SK-N-SH (cell line): ENCODE measurements around the gene RAD9B. TPM values are rescaled to one million over a fixed set of nuclear protein-coding genes. Genes with fewer than 3 reads are reported as not detected.

ENCODE experiments used
- CTCF ChIA-PET: fragments of 300-600, 350-600 bp; formaldehyde crosslinking; extraction: SDS; loops from one replicate; lab custom pipeline; 2021; lab: Yijun Ruan, JAX
- POLR2A ChIA-PET: fragments of 350-600 bp; sonication (Branson Sonifier 250); formaldehyde crosslinking; extraction: SDS; loops from one replicate; lab custom pipeline; 2020; ENCODE audit warnings: antibody characterized with exemption, inconsistent platforms; lab: Yijun Ruan, JAX
- DNase-seq: peaks from one replicate; pipeline ENCODE4 v3.0.0; 2012
- H2AFZ ChIP-seq: fragments of 200-600 bp; sonication (generic); 2 replicates; pipeline ENCODE4 v1.8.1; 2016; ENCODE audit warnings: antibody characterized with exemption, mild to moderate bottlenecking, low read depth
- H3F3A ChIP-seq: fragments of 200-600 bp; sonication (generic); replicated peaks from 2 replicates; pipeline ENCODE3; 2016; ENCODE audit warnings: antibody characterized with exemption, mild to moderate bottlenecking; ENCODE audit not compliant: insufficient read depth
- H3K27ac ChIP-seq, 2 experiments: fragments of 200-500 bp in 1 of 2; fragments of 200-600 bp in 1 of 2; sonication (Bioruptor generic) in 1 of 2; sonication (generic), shearing (Covaris generic) in 1 of 2; 2 replicates each; pipeline versions ENCODE4 v1.5.1 to v1.6.1; 2014 to 2016; ENCODE audit warnings: low read depth in 2 of 2, inconsistent platforms in 1 of 2, low read length in 1 of 2, mild to moderate bottlenecking in 1 of 2, mixed read lengths in 1 of 2
- H3K27me3 ChIP-seq: fragments of 200-600 bp; sonication (generic), shearing (Covaris generic); 2 replicates; pipeline ENCODE4 v1.6.1; 2016; ENCODE audit warnings: mixed run types; ENCODE audit not compliant: insufficient read depth
- H3K36me3 ChIP-seq, 2 experiments: fragments of 200-500 bp in 1 of 2; fragments of 200-600 bp in 1 of 2; sonication (Bioruptor generic) in 1 of 2; sonication (generic) in 1 of 2; replicated peaks in 1 of 2; 2 replicates each; pipeline versions ENCODE3 to v1.5.1; 2014 to 2016; ENCODE audit warnings: low read length in 1 of 2, mild to moderate bottlenecking in 1 of 2; ENCODE audit not compliant: insufficient read depth in 2 of 2, control insufficient read depth in 1 of 2
- H3K4me1 ChIP-seq, 2 experiments: fragments of 200-500 bp in 1 of 2; fragments of 200-600 bp in 1 of 2; sonication (Bioruptor generic) in 1 of 2; sonication (generic), shearing (Covaris generic) in 1 of 2; 2 replicates each; pipeline versions ENCODE4 v1.5.1 to v1.6.1; 2014 to 2016; ENCODE audit warnings: low read depth in 1 of 2, low read length in 1 of 2, mixed run types in 1 of 2; ENCODE audit not compliant: insufficient read depth in 2 of 2, control insufficient read depth in 1 of 2
- H3K4me2 ChIP-seq: fragments of 200-600 bp; sonication (generic), shearing (Covaris generic); 2 replicates; pipeline ENCODE4 v1.6.1; 2017; ENCODE audit warnings: mixed run types
- H3K4me3 ChIP-seq, 2 experiments: fragments of 200-500 bp in 1 of 2; fragments of 200-600 bp in 1 of 2; sonication (Bioruptor generic) in 1 of 2; sonication (generic), shearing (Covaris generic) in 1 of 2; 2 replicates each; pipeline versions ENCODE4 v1.5.1 to v1.8.1; 2014 to 2016; ENCODE audit warnings: low read depth in 2 of 2, inconsistent platforms in 1 of 2, low read length in 1 of 2, mild to moderate bottlenecking in 1 of 2, mixed read lengths in 1 of 2, moderate library complexity in 1 of 2
- H3K79me2 ChIP-seq: fragments of 200-600 bp; sonication (generic); 2 replicates; pipeline ENCODE4 v1.8.1; 2017; ENCODE audit warnings: mild to moderate bottlenecking; ENCODE audit not compliant: insufficient read depth
- H3K9ac ChIP-seq: fragments of 200-600 bp; sonication (generic); 2 replicates; pipeline ENCODE4 v1.6.1; 2017; ENCODE audit warnings: mixed run types
- H3K9me2 ChIP-seq: fragments of 200-600 bp; sonication (generic); 2 replicates; pipeline ENCODE4 v1.6.1; 2017; ENCODE audit warnings: mixed run types
- H3K9me3 ChIP-seq: fragments of 200-600 bp; sonication (generic); 2 replicates; pipeline ENCODE4 v1.6.1; 2017; ENCODE audit warnings: mixed run types, mild to moderate bottlenecking, moderate library complexity
- H4K20me1 ChIP-seq: fragments of 200-600 bp; sonication (generic); 2 replicates; pipeline ENCODE4 v1.6.1; 2017; ENCODE audit warnings: mild to moderate bottlenecking, mixed run types; ENCODE audit not compliant: insufficient read depth
- ELF1 ChIP-seq: IDR thresholded peaks from 2 replicates; pipeline ENCODE4 v1.4.0; 2012
- EP300 ChIP-seq, 2 experiments: IDR thresholded peaks; 2 replicates each; pipeline versions ENCODE4 v1.4.0 to v1.6.1; 2012; ENCODE audit warnings: borderline replicate concordance in 1 of 2, low read depth in 1 of 2, low read length in 1 of 2
- FOSL2 ChIP-seq: IDR thresholded peaks from 2 replicates; pipeline ENCODE4 v1.4.0; 2012; ENCODE audit warnings: low read depth, mild to moderate bottlenecking, moderate library complexity, borderline replicate concordance
- JUND ChIP-seq: IDR thresholded peaks from 2 replicates; pipeline ENCODE4 v1.4.0; 2012
- MEF2A ChIP-seq: IDR thresholded peaks from 2 replicates; pipeline ENCODE4 v1.4.0; 2012; ENCODE audit warnings: low read depth, borderline replicate concordance
- NRF1 ChIP-seq: IDR thresholded peaks from 2 replicates; pipeline ENCODE4 v1.6.1; 2012; ENCODE audit warnings: low read depth, mild to moderate bottlenecking, low read length
- RCOR1 ChIP-seq: fragments of 150-350 bp; IDR thresholded peaks from 2 replicates; pipeline ENCODE4 v1.6.1; 2017; ENCODE audit warnings: antibody characterized with exemption, low read length
- SMC3 ChIP-seq: IDR thresholded peaks from 2 replicates; pipeline ENCODE4 v1.6.1; 2012; ENCODE audit warnings: low read depth, low read length, improper control_type of control experiment
- YY1 ChIP-seq: IDR thresholded peaks from 2 replicates; pipeline ENCODE4 v1.4.0; 2012; ENCODE audit warnings: low read depth, mild to moderate bottlenecking
- WGBS: methylation state at CpG from one replicate; pipeline ENCODE4 v1.1.6; 2017; ENCODE audit warnings: low lambda C conversion rate; 5-methylcytosine and 5-hydroxymethylcytosine counted together
- polyA plus RNA-seq, 3 experiments: library from polyadenylated mRNA; depleted of rRNA; stranded (reverse); fragments of >200 nt; gene quantifications; 2 replicates each; pipeline ENCODE4 v1.2.3, GENCODE V29; 2012
- small RNA-seq, 7 experiments: library from RNA; depleted of rRNA; stranded (forward); fragments of <200 nt; gene quantifications; one replicate each; pipeline ENCODE3, GENCODE V24; 2012
- TF ChIP-seq, protein P1 (sequence below): IDR thresholded peaks from 2 replicates; pipeline ENCODE4 v1.4.0; 2012; ENCODE audit warnings: low read depth, borderline replicate concordance
- TF ChIP-seq, protein P2 (sequence below): fragments of 200-600 bp; sonication (generic); IDR thresholded peaks from 2 replicates; pipeline ENCODE4 v1.6.1; 2017; ENCODE audit warnings: antibody characterized with exemption, mild to moderate bottlenecking, moderate library complexity

RAD9B gene
- polyA plus RNA-seq, 1 of the 3 experiments (the other 2 are of a cell fraction) = 0.20 TPM

DNA sequence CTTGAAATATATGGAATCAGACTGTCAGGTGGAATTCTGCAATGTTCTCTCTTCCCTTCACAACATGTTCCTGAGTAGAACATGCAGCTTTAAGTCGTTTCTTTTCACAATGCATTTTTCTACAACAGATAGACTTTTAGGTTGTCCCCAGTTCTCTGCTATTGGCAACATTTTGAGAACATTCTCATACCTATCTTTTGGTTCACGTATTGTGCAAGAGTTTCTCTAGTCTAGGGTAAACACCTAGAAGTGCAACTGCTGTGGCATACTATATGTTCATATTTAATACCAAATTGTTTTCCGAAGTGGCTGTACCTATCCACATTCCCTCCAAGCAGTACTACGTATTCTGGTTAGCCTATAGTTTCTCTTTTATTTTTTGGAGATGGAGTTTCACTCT is 48.9 kb downstream of the RAD9B start:
- CTCF ChIA-PET = interaction anchor here (0.7 to 6.9 kb wide), 12 partner anchors 13 to 276 kb away, joined by 3 to 87 read pairs (median 4); no protein-coding TSS in a partner anchor
- 94% methylated on average over 4 of the region's 4 CpGs for WGBS

More for the DNA sequence above, 48.9 kb downstream of the RAD9B start:
- Histone ChIP-seq H3K4me2 (no peak overlapping the region), H3K4me1 (peaks cover 4 to 19% of the 10 kb centered on the region in 2 experiments), H3K27me3 (no peaks in the 10 kb centered on the region), H3K79me2 (peaks cover 51% of the 10 kb centered on the region), H3K4me3 (no peak overlapping the region), H3K9me3 (no peaks in the 10 kb centered on the region), H3K9me2 (no peaks in the 10 kb centered on the region), H3F3A (peaks cover 20% of the 10 kb centered on the region), H2AFZ (no peak overlapping the region), H3K27ac (no peak overlapping the region), H4K20me1 (peaks cover 36% of the 10 kb centered on the region), H3K36me3 (peaks cover 5 to 12% of the 10 kb centered on the region in 2 experiments), H3K9ac (no peak overlapping the region)
- no peak for DNase-seq
- POLR2A ChIA-PET = no interaction called here
- no peak for TF ChIP-seq SMC3
- TF ChIP-seq RCOR1 = no peak
- TF ChIP-seq, protein P1, sequence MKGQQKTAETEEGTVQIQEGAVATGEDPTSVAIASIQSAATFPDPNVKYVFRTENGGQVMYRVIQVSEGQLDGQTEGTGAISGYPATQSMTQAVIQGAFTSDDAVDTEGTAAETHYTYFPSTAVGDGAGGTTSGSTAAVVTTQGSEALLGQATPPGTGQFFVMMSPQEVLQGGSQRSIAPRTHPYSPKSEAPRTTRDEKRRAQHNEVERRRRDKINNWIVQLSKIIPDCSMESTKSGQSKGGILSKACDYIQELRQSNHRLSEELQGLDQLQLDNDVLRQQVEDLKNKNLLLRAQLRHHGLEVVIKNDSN = no peak
- TF ChIP-seq FOSL2 = no peak
- TF ChIP-seq NRF1 = no peak
- TF ChIP-seq YY1 = no peak
- no peak for TF ChIP-seq MEF2A
- TF ChIP-seq EP300 (IDR thresholded peaks at IDR 0.05; ENCODE audit: borderline replicate concordance in 1 of 2, low read depth in 1 of 2, low read length in 1 of 2) = no peak
- no peak for TF ChIP-seq ELF1
- TF ChIP-seq JUND = no peak
- TF ChIP-seq, protein P2, sequence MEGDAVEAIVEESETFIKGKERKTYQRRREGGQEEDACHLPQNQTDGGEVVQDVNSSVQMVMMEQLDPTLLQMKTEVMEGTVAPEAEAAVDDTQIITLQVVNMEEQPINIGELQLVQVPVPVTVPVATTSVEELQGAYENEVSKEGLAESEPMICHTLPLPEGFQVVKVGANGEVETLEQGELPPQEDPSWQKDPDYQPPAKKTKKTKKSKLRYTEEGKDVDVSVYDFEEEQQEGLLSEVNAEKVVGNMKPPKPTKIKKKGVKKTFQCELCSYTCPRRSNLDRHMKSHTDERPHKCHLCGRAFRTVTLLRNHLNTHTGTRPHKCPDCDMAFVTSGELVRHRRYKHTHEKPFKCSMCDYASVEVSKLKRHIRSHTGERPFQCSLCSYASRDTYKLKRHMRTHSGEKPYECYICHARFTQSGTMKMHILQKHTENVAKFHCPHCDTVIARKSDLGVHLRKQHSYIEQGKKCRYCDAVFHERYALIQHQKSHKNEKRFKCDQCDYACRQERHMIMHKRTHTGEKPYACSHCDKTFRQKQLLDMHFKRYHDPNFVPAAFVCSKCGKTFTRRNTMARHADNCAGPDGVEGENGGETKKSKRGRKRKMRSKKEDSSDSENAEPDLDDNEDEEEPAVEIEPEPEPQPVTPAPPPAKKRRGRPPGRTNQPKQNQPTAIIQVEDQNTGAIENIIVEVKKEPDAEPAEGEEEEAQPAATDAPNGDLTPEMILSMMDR = no peak

Small RNA genes lying within 50 kb of the gene (small RNA-seq; reads per million reads assigned to genes)
- 0 reads per million in 7 experiments for gene RF00278

Other genes starting within 250 kb of the RAD9B start
- gene ATP2A2, start 221.1 kb upstream of the RAD9B start, polyA plus RNA-seq (2012; rRNA removed) = 83.9 and 120 TPM in 2 replicates
- 58.9 and 72.0 TPM in 2 replicates for gene ANAPC7, start 98.6 kb upstream of the RAD9B start, polyA plus RNA-seq (2012; rRNA removed)
- gene ARPC3, start 52.0 kb upstream of the RAD9B start, polyA plus RNA-seq (2012; rRNA removed) = 50.5 and 74.7 TPM in 2 replicates
- gene GPN3, start 34.1 kb upstream of the RAD9B start, polyA plus RNA-seq (2012; rRNA removed) = 21.6 and 22.5 TPM in 2 replicates
- gene FAM216A, start 33.5 kb upstream of the RAD9B start, polyA plus RNA-seq (2012; rRNA removed) = 29.8 and 33.1 TPM in 2 replicates
- 110 and 131 TPM in 2 replicates for gene VPS29, start 220 bp upstream of the RAD9B start, polyA plus RNA-seq (2012; rRNA removed)
- 9.6 and 14.0 TPM in 2 replicates for gene PPTC7, start 81.0 kb downstream of the RAD9B start, polyA plus RNA-seq (2012; rRNA removed)
- gene TCTN1, start 111.8 kb downstream of the RAD9B start, polyA plus RNA-seq (2012; rRNA removed) = 40.2 and 43.2 TPM in 2 replicates
- 0.03 TPM in 2 replicates for gene HVCN1, start 186.8 kb downstream of the RAD9B start, polyA plus RNA-seq (2012; rRNA removed)
- 62.0 and 74.3 TPM in 2 replicates for gene PPP1CC, start 240.6 kb downstream of the RAD9B start, polyA plus RNA-seq (2012; rRNA removed)